Neuron (in vitro differentiated cells): ENCODE data around the gene LYRM2.

Experiments used
- H2AFZ ChIP-seq: one replicate; pipeline ENCODE4 v1.6.1; 2013; ENCODE audit warnings: low read depth, mild to moderate bottlenecking, inconsistent platforms, low read length, moderate library complexity
- H3K27me3 ChIP-seq: one replicate; pipeline ENCODE4 v1.6.1; 2013; ENCODE audit warnings: low read length; ENCODE audit not compliant: insufficient read depth
- H3K36me3 ChIP-seq: one replicate; pipeline ENCODE4 v1.6.1; 2013; ENCODE audit warnings: low read length; ENCODE audit not compliant: insufficient read depth
- H3K4me1 ChIP-seq: one replicate; pipeline ENCODE4 v1.6.1; 2013; ENCODE audit warnings: low read length; ENCODE audit not compliant: insufficient read depth
- H3K4me3 ChIP-seq: 2 replicates; pipeline ENCODE4 v1.5.1; 2013; ENCODE audit warnings: mild to moderate bottlenecking, low read length, moderate library complexity
- H3K9me3 ChIP-seq: one replicate; pipeline ENCODE4 v1.6.1; 2013; ENCODE audit warnings: low read length

Gene LYRM2

DNA sequence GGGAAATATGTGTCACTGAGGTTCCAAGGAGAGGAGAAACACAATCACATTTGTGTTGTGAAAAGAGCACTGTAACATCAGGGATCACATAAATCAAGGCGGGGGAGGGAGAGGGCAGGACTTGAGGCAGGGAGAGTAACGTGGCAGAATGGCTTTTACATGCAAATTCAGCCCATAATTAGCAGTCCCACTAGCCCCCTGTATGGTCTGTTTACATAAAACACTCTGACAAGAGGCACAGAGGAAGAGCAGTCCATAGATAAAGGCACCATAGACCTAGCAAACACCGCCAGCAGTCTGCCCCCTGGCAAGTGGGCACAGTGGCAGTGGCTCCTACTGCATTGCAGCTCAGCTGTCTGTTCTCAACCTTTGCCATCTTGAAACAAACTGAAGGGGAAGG is 82.7 kb downstream of the LYRM2 start:
- Histone ChIP-seq H3K27me3 (no peaks in the 10 kb centered on the region), H3K4me3 (no peak overlapping the region), H3K36me3 (no peaks in the 10 kb centered on the region), H2AFZ (no peak overlapping the region), H3K4me1 (peaks cover 17% of the 10 kb centered on the region), H3K9me3 (peaks cover 12% of the 10 kb centered on the region)

- Histone ChIP-seq H3K36me3 (no peaks in the 10 kb centered on the region), H3K27me3 (no peaks in the 10 kb centered on the region), H2AFZ (no peak overlapping the region), H3K9me3 (peaks cover 12% of the 10 kb centered on the region), H3K4me1 (peaks cover 15% of the 10 kb centered on the region), H3K4me3 (no peak overlapping the region)
These were observed 83.5 kb downstream of the LYRM2 start for GRCh38 chr6:89555031-89555430.

DNA sequence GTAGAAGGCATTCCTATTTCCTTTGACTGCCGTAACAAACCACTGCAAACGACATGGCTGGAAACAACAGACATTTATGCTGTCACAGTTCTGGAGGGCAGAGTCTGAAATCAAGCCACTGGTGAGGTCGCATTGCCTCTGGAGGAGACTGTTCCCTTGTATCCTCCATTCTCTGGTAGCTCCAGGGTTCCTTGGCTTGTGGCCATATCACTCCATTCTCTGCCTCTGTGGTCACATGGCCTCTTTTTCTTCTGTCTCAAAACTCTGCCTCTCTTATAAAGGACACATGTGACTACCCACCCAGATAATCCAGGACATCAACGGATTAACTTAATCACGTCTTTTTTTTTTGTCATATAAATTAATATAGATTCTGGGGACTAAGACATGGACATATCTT is 84.4 kb downstream of the LYRM2 start:
- peaks cover 12% of the 10 kb centered on the region for H3K9me3 ChIP-seq
- H3K27me3 ChIP-seq: no peaks in the 10 kb centered on the region
- H2AFZ ChIP-seq: no peak overlapping the region
- no peaks in the 10 kb centered on the region for H3K36me3 ChIP-seq
- peaks cover 15% of the 10 kb centered on the region for H3K4me1 ChIP-seq
- H3K4me3 ChIP-seq: no peak overlapping the region

DNA sequence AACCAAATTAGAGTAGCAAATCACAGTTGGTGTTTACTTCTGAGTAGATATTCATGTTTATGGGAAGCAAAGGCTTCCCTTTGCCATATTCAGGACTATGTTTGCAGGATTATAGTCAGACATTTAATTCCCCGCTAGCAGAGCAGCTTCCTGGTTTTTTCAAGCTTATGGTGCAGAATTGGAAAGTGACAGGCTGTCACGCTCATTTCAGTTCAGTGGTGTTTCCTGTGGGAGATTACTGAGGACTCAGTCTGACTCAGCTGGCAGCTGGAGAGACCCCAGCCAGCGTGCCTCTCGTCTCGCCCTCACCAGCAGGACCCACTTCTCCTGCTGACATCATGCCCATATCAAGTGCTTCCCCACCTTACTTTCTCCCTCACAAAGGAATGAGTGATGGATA is 85.1 kb downstream of the LYRM2 start:
- Histone ChIP-seq H3K4me1 (peaks cover 15% of the 10 kb centered on the region), H3K4me3 (no peak overlapping the region)

DNA sequence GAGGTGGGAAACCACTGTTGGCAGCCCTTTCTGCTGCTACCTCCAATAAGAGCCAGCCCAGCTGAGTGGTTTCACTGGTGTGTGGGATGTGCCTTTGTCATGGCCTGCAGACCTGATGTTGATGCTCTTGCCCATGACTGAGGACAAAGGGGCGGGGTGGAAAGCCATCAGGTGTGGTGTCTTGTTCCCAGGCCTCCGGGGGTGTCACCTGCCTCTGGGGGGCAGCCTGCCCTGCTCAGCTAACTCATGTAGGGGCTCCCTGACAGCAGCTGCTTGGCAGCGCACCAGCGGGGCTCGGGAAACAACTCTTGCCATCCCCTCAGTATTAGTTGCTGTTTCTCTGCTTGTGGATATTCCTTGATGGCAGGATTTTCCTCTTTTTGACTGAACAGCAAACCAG is 91.3 kb downstream of the LYRM2 start:
- Histone ChIP-seq H3K4me1 (no peaks in the 10 kb centered on the region), H3K27me3 (no peaks in the 10 kb centered on the region), H2AFZ (no peak overlapping the region), H3K4me3 (no peak overlapping the region), H3K9me3 (peaks cover 3% of the 10 kb centered on the region), H3K36me3 (no peaks in the 10 kb centered on the region)

More for the DNA sequence above, 85.1 kb downstream of the LYRM2 start:
- H3K9me3 ChIP-seq: peaks cover 12% of the 10 kb centered on the region
- H2AFZ ChIP-seq: no peak overlapping the region
- no peaks in the 10 kb centered on the region for H3K36me3 ChIP-seq
- H3K27me3 ChIP-seq: no peaks in the 10 kb centered on the region

DNA sequence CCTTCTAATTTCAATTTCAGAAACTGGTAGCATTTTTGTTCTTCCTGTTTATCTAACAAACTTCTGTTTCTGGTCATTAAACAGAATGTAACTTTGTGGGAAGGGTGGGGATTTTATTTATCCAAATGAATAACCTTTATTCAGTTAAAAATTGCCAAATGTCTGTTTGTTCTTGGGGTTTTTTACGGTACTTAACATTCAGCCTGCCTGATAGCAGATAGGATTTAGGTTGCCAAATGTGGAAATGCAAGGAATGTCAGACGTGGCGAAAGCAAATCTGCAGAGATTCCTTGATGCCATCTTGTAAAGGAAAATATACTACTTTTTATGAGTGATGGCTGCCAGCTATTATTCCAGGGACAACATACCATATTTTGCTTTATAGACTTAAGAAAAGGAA is 95.7 kb downstream of the LYRM2 start:
- Histone ChIP-seq H2AFZ (no peak overlapping the region), H3K4me1 (no peaks in the 10 kb centered on the region), H3K4me3 (no peak overlapping the region), H3K9me3 (peaks cover 5% of the 10 kb centered on the region), H3K36me3 (no peaks in the 10 kb centered on the region), H3K27me3 (no peaks in the 10 kb centered on the region)

DNA sequence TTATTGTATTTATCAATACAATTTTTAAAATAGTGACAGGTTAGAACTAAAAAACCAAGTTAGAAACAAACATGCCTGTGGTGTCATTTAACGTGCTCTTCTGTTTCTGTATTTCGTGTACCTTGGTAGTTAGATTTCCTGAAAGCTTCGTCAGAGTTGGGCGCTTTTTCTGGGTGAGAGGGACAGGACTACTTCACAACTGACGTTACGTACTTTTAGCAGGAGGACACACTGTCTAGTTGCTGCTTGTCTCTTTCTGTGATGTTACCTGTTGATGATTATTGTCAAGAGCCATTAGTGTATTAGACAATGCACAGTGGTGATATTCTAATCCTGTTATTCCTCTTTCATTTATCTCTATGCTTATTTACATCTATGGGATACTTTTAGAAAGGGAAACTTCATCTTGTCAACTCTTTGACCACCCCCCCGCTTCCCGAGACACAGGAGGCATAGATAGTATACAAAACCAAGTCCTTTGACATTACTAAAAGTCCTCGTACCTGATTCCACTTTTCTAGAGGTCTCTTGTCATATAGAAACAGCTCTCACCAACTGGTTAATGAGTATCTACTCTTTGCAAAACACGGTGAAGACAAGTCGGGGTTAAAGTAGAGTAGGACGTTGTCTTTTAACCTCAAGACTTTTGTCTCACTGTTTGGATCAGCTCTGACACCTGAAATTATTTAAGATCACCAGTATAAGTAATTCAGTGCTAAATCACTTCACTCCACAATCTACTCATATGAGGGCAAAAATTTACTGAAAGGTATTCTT is 96.3 kb downstream of the LYRM2 start:
- H3K27me3 ChIP-seq: no peaks in the 10 kb centered on the region
- H2AFZ ChIP-seq: no peak overlapping the region
- H3K36me3 ChIP-seq: no peaks in the 10 kb centered on the region
- no peaks in the 10 kb centered on the region for H3K4me1 ChIP-seq
- H3K4me3 ChIP-seq: no peak overlapping the region
- H3K9me3 ChIP-seq: peaks cover 5% of the 10 kb centered on the region

DNA sequence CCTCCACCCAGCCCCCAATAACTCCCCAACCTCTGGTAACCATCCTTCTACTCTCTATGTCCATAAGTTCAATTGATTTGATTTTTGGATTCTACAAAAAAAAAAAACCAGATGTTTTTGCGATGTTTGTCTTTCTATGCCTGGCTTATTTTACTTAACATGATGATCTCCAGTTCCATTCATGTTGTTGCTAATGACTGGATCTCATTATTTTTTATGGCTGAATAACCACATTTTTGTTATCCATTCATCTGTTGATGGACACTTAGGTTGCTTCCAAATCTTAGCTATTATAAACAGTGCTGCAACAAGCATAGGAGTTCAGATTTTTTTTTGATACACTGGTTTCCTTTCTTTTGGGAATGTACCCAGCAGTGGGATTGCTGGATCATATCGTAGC is 98.8 kb downstream of the LYRM2 start:
- Histone ChIP-seq H3K9me3 (peaks cover 5% of the 10 kb centered on the region), H3K36me3 (no peaks in the 10 kb centered on the region), H3K27me3 (no peaks in the 10 kb centered on the region), H3K4me1 (peaks cover 8% of the 10 kb centered on the region), H3K4me3 (no peak overlapping the region), H2AFZ (no peak overlapping the region)

DNA sequence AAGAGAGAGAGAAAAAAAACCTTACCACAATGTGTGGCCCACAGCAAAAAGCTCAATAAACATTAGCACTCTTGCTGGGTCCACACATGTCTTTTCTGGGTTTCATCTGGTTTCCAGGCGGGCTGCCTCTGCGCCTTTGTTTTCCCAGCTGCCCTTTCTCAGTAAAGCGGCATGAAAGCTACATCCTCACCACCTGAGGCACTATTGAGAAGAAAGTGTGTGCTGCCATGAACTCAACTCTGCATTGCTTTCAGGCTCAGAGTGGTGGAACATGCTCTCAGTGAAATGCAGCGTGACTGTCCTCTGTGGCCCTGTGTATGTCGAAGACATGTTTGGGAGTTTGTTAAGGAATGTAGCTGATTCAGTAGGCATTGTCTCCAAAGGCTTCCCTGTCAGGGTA is 102.3 kb downstream of the LYRM2 start:
- Histone ChIP-seq H3K9me3 (peaks cover 2% of the 10 kb centered on the region), H3K4me3 (no peak overlapping the region), H3K4me1 (peaks cover 11% of the 10 kb centered on the region), H2AFZ (no peak overlapping the region), H3K36me3 (no peaks in the 10 kb centered on the region), H3K27me3 (no peaks in the 10 kb centered on the region)

DNA sequence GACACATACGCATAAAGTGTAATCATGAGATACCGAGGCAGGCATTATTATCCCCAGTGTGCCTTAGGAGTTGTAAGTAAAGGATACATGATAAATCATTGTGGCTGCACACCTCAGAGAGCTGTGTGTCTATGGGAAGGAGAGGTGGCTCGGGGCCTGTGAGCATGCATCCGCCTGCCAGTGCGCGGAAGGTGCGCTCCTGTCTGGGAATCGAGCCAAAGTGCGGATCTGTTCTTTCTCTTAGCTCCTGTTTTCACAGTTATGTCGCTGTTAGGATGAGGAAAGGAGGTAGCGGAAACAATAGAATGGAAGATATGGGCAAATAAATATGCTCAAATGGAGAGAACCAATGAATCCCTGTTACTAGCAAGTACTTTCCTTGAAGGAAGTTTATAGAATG is 107.6 kb downstream of the LYRM2 start:
- H3K36me3 ChIP-seq: peaks cover 6% of the 10 kb centered on the region
- H3K27me3 ChIP-seq: no peaks in the 10 kb centered on the region
- H3K4me3 ChIP-seq: no peak overlapping the region
- peaks cover 8% of the 10 kb centered on the region for H3K4me1 ChIP-seq
- peaks cover 4% of the 10 kb centered on the region for H3K9me3 ChIP-seq
- H2AFZ ChIP-seq: no peak overlapping the region

DNA sequence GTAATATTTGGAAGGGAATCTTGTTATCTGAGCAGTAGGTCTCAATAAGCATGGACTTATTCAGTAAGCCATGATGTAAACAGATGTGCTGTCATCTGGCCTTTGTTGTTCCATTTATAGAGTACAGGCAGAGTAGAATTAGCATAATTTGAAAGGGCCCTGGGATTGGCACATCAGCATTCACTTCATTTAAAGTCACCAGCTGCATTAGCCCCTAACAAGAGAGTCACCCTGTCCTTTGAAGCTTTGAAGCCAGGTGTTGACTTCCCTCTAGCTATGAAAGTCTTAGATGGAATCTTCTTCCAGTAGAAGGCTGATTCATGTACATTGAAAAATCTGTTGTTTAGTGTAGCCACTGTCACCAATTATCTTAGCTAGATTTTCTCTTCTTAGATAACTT is 109.7 kb downstream of the LYRM2 start:
- Histone ChIP-seq H3K36me3 (peaks cover 6% of the 10 kb centered on the region), H3K27me3 (no peaks in the 10 kb centered on the region), H3K4me1 (peaks cover 19% of the 10 kb centered on the region), H2AFZ (no peak overlapping the region), H3K9me3 (peaks cover 4% of the 10 kb centered on the region), H3K4me3 (no peak overlapping the region)

- no peaks in the 10 kb centered on the region for H3K27me3 ChIP-seq
- H3K9me3 ChIP-seq: peaks cover 4% of the 10 kb centered on the region
- H3K4me3 ChIP-seq: no peak overlapping the region
- no peak overlapping the region for H2AFZ ChIP-seq
- peaks cover 25% of the 10 kb centered on the region for H3K4me1 ChIP-seq
- H3K36me3 ChIP-seq: peaks cover 6% of the 10 kb centered on the region
These were observed 110.9 kb downstream of the LYRM2 start for GRCh38 chr6:89527634-89528033.

GRCh38 chr6:89526563-89526869 is 112.0 kb downstream of the LYRM2 start:
- peaks cover 6% of the 10 kb centered on the region for H3K36me3 ChIP-seq
- H2AFZ ChIP-seq: no peak overlapping the region
- H3K4me1 ChIP-seq: peaks cover 30% of the 10 kb centered on the region
- H3K9me3 ChIP-seq: peaks cover 2% of the 10 kb centered on the region
- H3K27me3 ChIP-seq: no peaks in the 10 kb centered on the region
- no peak overlapping the region for H3K4me3 ChIP-seq
